Umbilical cord (tissue), 2 donors: ENCODE results near the gene EDNRA. TPM values are rescaled to one million over a fixed set of nuclear protein-coding genes. Genes with fewer than 3 reads are reported as not detected.

ENCODE experiments used
- DNase-seq: peaks from one replicate; pipeline ENCODE4 v3.0.0-alpha.2; 2015; ENCODE audit warnings: low spot score
- total RNA-seq: library from RNA; depleted of rRNA; stranded (reverse); fragments of >200 nt; gene quantifications from one replicate; pipeline ENCODE4 v1.2.3, GENCODE V29; 2014; ENCODE audit warnings: low replicate concordance; ENCODE audit not compliant: insufficient read depth

Gene EDNRA
- total RNA-seq, 1 donor from 2014 or later, result 35.4 TPM

DNA sequence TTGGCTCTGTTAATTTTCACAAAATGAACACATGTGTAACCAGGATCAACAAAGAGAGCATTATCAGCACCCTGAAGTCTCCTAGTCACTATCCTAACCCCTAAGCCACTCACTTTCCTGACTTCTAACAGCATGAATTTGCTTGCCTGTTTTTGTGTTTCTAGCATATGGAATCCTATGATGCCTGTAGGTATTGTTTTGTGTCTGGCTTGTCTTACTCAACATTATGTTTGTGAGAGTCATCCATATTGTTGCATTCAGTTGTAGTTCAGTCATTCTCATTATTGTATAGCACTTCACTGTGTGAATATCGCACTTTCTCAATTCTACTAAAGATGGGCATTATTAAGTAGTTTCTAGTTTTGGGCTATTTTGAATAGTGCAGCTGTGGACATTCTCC, 15.6 kb downstream of the EDNRA start:
- no peak for DNase-seq

- DNase-seq, result no peak
Measured at GRCh38 chr4:147498031-147498660, 17.2 kb downstream of the EDNRA start.

DNA sequence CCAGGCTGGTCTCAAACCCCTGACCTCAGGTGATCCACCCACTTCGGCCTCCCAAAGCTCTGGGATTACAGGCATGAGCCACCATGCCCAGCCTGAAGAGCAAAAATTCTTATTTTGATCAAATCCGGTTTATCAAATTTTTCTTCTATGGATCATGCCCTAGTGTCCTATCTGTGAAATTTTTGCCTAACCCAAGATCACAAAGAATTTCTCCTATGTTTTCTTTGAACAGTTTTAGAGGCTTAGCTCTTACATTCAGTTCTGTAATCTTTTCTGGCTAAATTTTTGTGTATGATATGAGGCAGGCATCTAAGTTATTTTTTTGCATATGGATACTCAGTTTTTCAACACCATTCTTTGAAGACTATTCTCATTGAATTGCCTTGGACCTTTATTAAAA, 27.4 kb downstream of the EDNRA start:
- no peak for DNase-seq

DNA sequence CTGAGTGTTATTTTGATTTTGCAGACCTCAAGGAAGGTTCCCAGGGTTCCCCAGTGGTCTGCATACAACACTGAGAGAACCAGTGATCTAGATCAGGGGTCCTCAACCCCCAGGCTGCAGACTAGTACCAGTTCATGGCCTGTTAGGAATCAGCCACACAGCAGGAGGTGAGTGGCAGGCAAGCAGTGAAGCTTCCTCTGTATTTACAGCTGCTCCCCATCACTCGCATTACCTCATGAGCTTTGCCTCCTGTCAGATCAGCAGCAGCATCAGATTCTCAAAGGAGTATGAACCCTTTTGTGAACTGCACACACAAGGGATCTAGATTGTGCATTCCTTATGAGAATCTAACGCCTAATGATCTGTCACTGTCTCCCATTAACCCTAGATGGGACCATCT, 28.5 kb downstream of the EDNRA start:
- no peak for DNase-seq

GRCh38 chr4:147510962-147511668, 30.2 kb downstream of the EDNRA start:
- no peak for DNase-seq

DNA sequence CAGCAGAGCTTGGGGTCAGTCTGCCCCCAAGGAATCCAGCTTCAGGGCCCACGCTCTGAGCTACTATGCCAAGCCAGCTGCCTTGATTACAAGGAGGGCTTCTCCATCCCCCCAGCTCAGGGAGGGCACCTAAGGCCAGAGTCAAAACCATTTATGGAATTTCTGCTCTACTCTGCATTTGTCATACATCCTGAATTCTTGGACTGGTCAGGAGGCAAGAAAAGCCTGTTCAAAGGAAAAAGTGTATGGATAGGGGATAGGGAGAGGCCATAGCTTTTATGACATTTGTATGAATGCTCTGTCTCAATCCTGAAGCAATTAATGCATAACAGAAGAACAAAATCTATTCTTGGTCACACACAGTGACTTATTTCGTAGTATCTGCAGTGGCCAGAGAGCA, 32.2 kb downstream of the EDNRA start:
- DNase-seq, result no peak

- no peak for DNase-seq
Measured at GRCh38 chr4:147513952-147514351, 33.1 kb downstream of the EDNRA start.

GRCh38 chr4:147515220-147515936, 34.5 kb downstream of the EDNRA start:
- DNase-seq, result no peak

DNA sequence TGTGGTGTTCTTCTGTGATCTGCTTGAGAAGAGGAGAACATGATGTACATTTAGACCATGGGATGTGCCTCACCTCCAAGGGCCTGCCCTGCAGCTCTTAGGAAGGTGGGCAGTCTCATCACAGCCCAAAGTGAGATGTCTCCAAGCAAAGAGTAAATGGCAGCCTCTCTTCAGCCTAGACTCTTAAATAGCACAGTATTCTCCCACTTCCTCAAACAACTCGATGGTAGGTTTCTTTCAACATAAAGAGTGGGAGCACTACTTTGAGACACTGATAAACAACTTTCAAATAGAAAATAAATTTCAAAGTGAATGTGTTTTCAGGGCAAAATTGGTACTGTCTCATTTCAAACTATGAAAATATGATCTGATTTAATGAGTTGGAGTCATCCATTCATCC, 35.2 kb downstream of the EDNRA start:
- no peak for DNase-seq

GRCh38 chr4:147518086-147518485, 37.2 kb downstream of the EDNRA start:
- no peak for DNase-seq

DNA sequence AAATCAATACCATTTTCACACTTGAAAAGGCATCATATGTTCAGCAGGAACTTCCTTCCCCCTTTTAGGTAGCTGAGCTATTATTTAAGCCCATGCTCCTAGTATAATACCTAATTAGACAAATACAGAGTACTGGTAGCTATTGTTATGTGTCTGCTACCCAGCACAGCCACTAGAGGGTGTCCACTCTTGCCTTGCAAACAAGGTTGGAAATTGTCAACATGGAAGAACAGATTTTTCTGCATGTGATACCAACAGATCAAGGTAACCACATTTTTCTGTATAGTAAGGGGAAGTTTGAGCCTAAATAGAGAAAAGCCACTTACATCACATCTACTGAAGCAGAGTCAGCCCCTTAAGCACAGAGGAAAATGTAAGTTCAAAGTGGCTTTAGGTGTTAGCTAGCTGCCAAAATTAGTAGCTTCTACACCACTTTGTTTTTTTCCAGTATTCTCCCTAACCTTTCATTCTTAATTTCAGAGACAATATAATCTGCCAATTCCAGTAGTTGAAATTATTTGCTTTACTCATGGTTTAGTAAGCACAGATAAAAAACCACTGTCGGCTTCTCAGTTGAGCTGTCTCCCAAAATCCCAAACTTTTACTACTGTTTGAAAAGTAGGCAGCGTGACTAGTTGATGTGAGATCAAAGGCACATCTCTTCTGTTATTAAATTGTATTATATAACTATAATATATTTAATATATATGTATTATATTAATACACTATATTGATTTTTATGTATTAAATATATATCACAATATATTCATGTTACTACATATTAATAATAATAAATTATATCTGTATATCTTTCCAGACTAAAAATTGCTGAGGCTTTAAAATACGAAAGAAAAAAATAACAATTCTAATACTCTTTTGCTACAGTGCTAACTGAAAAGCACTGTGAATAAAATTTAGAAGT, 38.2 kb downstream of the EDNRA start:
- peak; percentile 49 for DNase-seq

- DNase-seq, result no peak
Measured at GRCh38 chr4:147524601-147525000, 43.7 kb downstream of the EDNRA start.

- no peak for DNase-seq
Measured at GRCh38 chr4:147525494-147526271, 44.8 kb downstream of the EDNRA start.

DNA sequence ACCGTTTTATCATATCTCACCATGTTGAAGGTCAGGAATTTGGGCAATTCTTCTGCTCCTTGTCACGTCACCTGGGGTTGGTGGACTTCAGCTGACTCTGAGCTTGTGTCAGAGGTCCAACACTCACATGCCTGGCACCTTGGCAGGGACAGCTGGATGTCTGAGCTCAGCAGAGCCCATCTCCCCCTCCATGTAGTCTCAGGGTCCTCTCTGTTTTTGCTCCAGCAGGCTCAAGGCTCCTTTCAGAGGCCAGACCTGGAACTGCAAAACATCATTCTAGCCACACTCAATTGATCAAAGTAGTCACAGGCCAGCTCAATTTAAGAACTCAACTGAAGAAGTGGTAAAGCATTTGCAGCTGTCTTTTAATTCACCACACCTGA, 45.4 kb downstream of the EDNRA start:
- DNase-seq, result no peak

GRCh38 chr4:147528054-147528453, 47.2 kb downstream of the EDNRA start:
- DNase-seq, result no peak

DNA sequence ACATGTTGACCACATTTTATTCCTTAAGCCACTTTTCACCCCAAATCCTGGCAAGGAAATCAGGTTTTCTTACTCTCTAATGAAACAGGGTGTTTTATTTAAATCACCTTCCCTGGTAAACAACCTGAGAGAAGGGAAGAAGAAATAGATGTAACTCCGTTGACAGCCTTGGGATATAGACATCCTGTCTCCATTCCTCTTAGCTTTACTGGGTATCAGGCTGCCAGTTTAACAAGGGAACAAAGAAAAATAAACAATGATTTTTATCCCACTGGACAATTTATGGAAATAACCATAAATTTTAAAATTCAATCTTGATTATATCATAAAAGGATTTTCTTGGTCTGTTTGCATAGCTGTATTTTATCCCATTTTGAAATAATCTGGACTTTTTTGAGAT, 49.2 kb downstream of the EDNRA start:
- no peak for DNase-seq

- DNase-seq, result no peak
Measured at GRCh38 chr4:147530723-147531122, 49.8 kb downstream of the EDNRA start.

DNA sequence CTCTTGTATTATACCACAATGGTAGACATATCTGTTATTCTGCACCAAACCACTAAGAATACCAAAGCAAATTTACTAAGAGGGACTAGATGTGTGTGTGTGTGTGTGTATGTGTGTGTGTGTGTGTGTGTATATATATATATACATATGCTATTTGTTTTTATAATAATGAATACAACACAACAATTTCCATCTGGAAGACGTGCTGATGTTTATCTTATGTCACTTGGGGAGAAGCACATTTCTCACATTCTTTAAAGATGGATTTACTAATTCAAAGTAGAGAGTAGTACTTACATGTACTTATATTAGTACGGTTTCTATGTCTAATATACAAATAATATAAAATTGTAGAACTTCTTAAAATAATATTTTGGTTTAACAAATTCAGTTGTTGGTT, 52.0 kb downstream of the EDNRA start:
- no peak for DNase-seq

GRCh38 chr4:147533331-147533730, 52.4 kb downstream of the EDNRA start:
- DNase-seq, result no peak

DNA sequence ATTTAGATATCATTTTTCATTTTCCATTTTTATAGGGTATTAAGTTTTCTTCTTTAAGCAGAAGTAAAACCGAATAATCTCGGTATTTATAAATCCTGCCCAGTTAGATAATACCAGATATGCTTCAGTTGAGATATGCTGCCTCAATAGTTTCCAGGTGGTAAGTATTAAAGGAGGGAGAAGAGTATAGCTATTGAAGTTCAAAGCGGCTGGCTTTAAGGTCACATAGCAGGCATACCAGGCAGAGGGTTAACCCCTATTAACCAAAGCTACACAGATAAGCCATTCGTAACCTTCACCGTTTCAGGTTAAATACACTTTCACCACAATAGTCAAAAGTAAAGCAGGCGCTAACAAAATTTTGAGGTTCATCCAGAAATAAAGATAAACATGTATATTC, 54.2 kb downstream of the EDNRA start:
- DNase-seq, result peak; percentile 91

- peak; percentile 95 for DNase-seq
Measured at GRCh38 chr4:147538711-147539110, 57.8 kb downstream of the EDNRA start.
